ENCODE data around the gene GLIS1. TPM values are rescaled to one million over a fixed set of nuclear protein-coding genes. Genes with fewer than 3 reads are reported as not detected.

GLIS1 gene
- polyA plus RNA-seq, 3 donors = not detected

DNA sequence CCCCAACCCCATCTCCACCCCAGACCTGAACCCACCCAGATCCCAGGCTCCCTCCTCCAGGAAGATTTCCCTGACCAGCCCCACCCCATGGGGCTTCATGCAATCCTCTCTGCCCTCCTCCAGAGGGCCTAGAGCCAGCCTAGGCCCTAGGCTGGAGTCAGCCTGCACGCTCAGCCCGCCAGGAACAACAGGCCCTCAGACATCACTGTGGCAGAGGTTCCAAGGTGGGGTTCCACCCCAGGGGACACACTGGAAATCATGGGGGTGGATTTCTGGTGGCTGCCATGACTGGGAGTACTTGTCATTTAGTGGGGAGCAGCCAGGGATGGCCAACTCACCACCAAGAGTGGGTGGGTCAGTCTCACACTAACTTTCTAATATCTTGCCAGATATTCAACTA lies 122.0 kb downstream of the GLIS1 start:
- H3K4me3 Mint-ChIP-seq = no peak overlapping the region
- Histone ChIP-seq H4K20me1 (ENCODE audit: insufficient read depth, low read length) (no peaks in the 10 kb centered on the region), H3K4me2 (replicated peaks; ENCODE audit: extremely low read depth, low read length, poor library complexity, severe bottlenecking) (no peak overlapping the region), H3K36me3 (replicated peaks in 1 of 2; ENCODE audit: control insufficient read depth in 1 of 2, insufficient read depth in 2 of 2, low read length in 2 of 2) (no peaks in the 10 kb centered on the region), H3K79me2 (ENCODE audit: insufficient read depth, low read length) (no peaks in the 10 kb centered on the region), H2AFZ (ENCODE audit: insufficient read depth, low read depth, low read length, poor library complexity, severe bottlenecking) (no peak overlapping the region), H3K27ac (ENCODE audit: low read depth in 1 of 2, low read length in 2 of 2) (no peak overlapping the region), H3K27me3 (ENCODE audit: control insufficient read depth in 2 of 2, insufficient read depth in 2 of 2, low read length in 2 of 2) (no peaks in the 10 kb centered on the region), H3K4me3 (replicated peaks in 1 of 3; ENCODE audit: low read depth in 2 of 3, low read length in 3 of 3) (no peak overlapping the region), H3K4me1 (ENCODE audit: control insufficient read depth in 1 of 2, insufficient read depth in 2 of 2, low read length in 2 of 2) (no peaks in the 10 kb centered on the region), H3K9me3 (replicated peaks in 1 of 2; ENCODE audit: control insufficient read depth in 1 of 2, insufficient read depth in 1 of 2, low read length in 2 of 2) (no peaks in the 10 kb centered on the region), H3K9ac (ENCODE audit: insufficient read depth, low read length, poor library complexity, severe bottlenecking) (no peak overlapping the region)
- no peak for DNase-seq
- H3K27ac Mint-ChIP-seq = no peak overlapping the region
- 100% methylated on average over 2 of the region's 2 CpGs for WGBS (ENCODE audit: insufficient coverage)
- peaks cover 0 to 4% (median 3%) of the 10 kb centered on the region in 3 donors for H3K27me3 Mint-ChIP-seq (ENCODE audit: low read depth in 3 of 3)
- intact Hi-C loops (cut with micrococcal nuclease) = no loop called here
- no peaks in the 10 kb centered on the region for H3K36me3 Mint-ChIP-seq
- peaks cover 0 to 6% (median 0%) of the 10 kb centered on the region in 7 donors for H3K9me3 Mint-ChIP-seq
- TF ChIP-seq, protein P1, sequence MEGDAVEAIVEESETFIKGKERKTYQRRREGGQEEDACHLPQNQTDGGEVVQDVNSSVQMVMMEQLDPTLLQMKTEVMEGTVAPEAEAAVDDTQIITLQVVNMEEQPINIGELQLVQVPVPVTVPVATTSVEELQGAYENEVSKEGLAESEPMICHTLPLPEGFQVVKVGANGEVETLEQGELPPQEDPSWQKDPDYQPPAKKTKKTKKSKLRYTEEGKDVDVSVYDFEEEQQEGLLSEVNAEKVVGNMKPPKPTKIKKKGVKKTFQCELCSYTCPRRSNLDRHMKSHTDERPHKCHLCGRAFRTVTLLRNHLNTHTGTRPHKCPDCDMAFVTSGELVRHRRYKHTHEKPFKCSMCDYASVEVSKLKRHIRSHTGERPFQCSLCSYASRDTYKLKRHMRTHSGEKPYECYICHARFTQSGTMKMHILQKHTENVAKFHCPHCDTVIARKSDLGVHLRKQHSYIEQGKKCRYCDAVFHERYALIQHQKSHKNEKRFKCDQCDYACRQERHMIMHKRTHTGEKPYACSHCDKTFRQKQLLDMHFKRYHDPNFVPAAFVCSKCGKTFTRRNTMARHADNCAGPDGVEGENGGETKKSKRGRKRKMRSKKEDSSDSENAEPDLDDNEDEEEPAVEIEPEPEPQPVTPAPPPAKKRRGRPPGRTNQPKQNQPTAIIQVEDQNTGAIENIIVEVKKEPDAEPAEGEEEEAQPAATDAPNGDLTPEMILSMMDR (IDR thresholded peaks at IDR 0.05) = no peak
- no peaks in the 10 kb centered on the region for H3K4me1 Mint-ChIP-seq

DNA sequence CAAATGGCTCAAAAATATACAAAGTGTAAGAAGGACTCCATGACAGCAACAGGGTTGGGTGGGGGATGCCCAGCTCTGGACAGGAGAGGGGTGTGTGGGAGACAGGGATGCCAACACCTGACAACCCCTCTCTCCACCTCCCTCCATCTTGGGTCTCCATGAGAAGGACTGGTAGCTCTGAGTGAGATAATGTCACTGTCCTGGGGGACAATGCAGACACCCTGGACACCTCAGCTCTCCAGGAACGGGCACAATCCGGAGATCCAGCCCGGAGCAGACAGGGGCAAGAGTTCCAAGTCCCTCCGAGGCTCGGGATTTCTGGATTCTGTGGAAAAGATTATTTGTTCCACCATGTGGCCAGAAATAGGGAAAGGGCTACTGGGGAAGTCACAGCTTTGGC lies 122.5 kb downstream of the GLIS1 start:
- Mint-ChIP-seq H3K36me3 (no peaks in the 10 kb centered on the region), H3K4me3 (no peak overlapping the region), H3K4me1 (no peaks in the 10 kb centered on the region), H3K27ac (no peak overlapping the region), H3K9me3 (peaks cover 0 to 10% (median 2%) of the 10 kb centered on the region in 7 donors), H3K27me3 (ENCODE audit: low read depth in 3 of 3) (peaks cover 0 to 4% (median 3%) of the 10 kb centered on the region in 3 donors)
- H3K9ac ChIP-seq (ENCODE audit: insufficient read depth, low read length, poor library complexity, severe bottlenecking) = no peak overlapping the region
- intact Hi-C loops (cut with micrococcal nuclease) = no loop called here
- no peaks in the 10 kb centered on the region for H4K20me1 ChIP-seq (ENCODE audit: insufficient read depth, low read length)
- WGBS (ENCODE audit: insufficient coverage) = 100% methylated on average over 2 of the region's 5 CpGs
- no peak overlapping the region for H3K27ac ChIP-seq (ENCODE audit: low read depth in 1 of 2, low read length in 2 of 2)
- H3K4me2 ChIP-seq (replicated peaks; ENCODE audit: extremely low read depth, low read length, poor library complexity, severe bottlenecking) = no peak overlapping the region
- H3K9me3 ChIP-seq (replicated peaks in 1 of 2; ENCODE audit: control insufficient read depth in 1 of 2, insufficient read depth in 1 of 2, low read length in 2 of 2) = no peaks in the 10 kb centered on the region
- no peaks in the 10 kb centered on the region for H3K79me2 ChIP-seq (ENCODE audit: insufficient read depth, low read length)
- H3K4me1 ChIP-seq (ENCODE audit: control insufficient read depth in 1 of 2, insufficient read depth in 2 of 2, low read length in 2 of 2) = no peaks in the 10 kb centered on the region
- no peaks in the 10 kb centered on the region for H3K36me3 ChIP-seq (replicated peaks in 1 of 2; ENCODE audit: control insufficient read depth in 1 of 2, insufficient read depth in 2 of 2, low read length in 2 of 2)
- no peak for DNase-seq
- H2AFZ ChIP-seq (ENCODE audit: insufficient read depth, low read depth, low read length, poor library complexity, severe bottlenecking) = no peak overlapping the region
- no peaks in the 10 kb centered on the region for H3K27me3 ChIP-seq (ENCODE audit: control insufficient read depth in 2 of 2, insufficient read depth in 2 of 2, low read length in 2 of 2)
- H3K4me3 ChIP-seq (replicated peaks in 1 of 3; ENCODE audit: low read depth in 2 of 3, low read length in 3 of 3) = no peak overlapping the region
- TF ChIP-seq, protein P1 (IDR thresholded peaks at IDR 0.05) = no peak
